Activated naive CD8-positive, alpha-beta T cell treated with anti-CD3 and anti-CD28 coated beads, Interleukin-2, amount 50 U/mL, for 16 hours (primary cell): ENCODE data around the gene LTB.

Experiments
- DNase-seq: peaks from one replicate; pipeline ENCODE4 v3.0.0-alpha.2; 2020; ENCODE audit warnings: low read depth, low spot score

LTB gene

GRCh38 chr6:31531162-31531561, 51.1 kb downstream of the LTB start:
- no peak for DNase-seq

- DNase-seq, result no peak
Observed at GRCh38 chr6:31530659-31531058, 51.6 kb downstream of the LTB start.
